Cardiac muscle cell (in vitro differentiated cells and primary cell): ENCODE results near the gene IL1B. TPM values are rescaled to one million over a fixed set of nuclear protein-coding genes. Genes with fewer than 3 reads are reported as not detected.
"Not testable (repeated sequence)": the region's sequence is repeated elsewhere in the genome, so short reads cannot be mapped to it uniquely, and the experiment has no call there.

Source experiments
- DNase-seq, 2 donors: peaks; one replicate each; pipeline versions ENCODE4 v3.0.0 to v3.0.0-alpha.2; 2010 to 2017; ENCODE audit warnings: low read depth in 1 of 2, low spot score in 1 of 2
- H3K27ac ChIP-seq: fragments of 200-600 bp; sonication (generic); 2 replicates; pipeline ENCODE4 v1.5.1; 2016
- H3K27me3 ChIP-seq: fragments of 200-600 bp; sonication (generic); 2 replicates; pipeline ENCODE4 v1.6.0; 2016; ENCODE audit warnings: control low read depth
- H3K36me3 ChIP-seq: fragments of 200-600 bp; sonication (generic); 2 replicates; pipeline ENCODE4 v1.5.1; 2016; ENCODE audit warnings: control low read depth
- H3K4me1 ChIP-seq: fragments of 200-600 bp; sonication (generic); 2 replicates; pipeline ENCODE4 v1.8.1; 2017; ENCODE audit warnings: low read depth, mild to moderate bottlenecking, mixed run types
- H3K4me3 ChIP-seq: fragments of 200-600 bp; sonication (generic); 2 replicates; pipeline ENCODE4 v1.5.1; 2016; ENCODE audit warnings: mild to moderate bottlenecking
- H3K9me3 ChIP-seq: fragments of 200-600 bp; sonication (generic); 2 replicates; pipeline ENCODE4 v1.5.1; 2017; ENCODE audit warnings: low read depth, mild to moderate bottlenecking, control low read depth
- polyA plus RNA-seq: library from polyadenylated mRNA; unstranded; fragments of >200 nt; fragmentation: Nextera tagmentation; extraction: Ambion mirVana; gene quantifications from 2 replicates; pipeline ENCODE4 v1.2.1, GENCODE V29; 2016
- total RNA-seq: library from RNA; depleted of rRNA; stranded (reverse); fragments of >200 nt; gene quantifications from 2 replicates; pipeline ENCODE4 v1.2.3, GENCODE V29; 2016
- TF ChIP-seq, protein P1 (sequence below): IDR thresholded peaks from 2 replicates; pipeline ENCODE4 v1.5.1; 2012; ENCODE audit warnings: low read depth, mild to moderate bottlenecking, low read length

The IL1B gene
- total and polyA plus RNA-seq, 2 experiments from 2014 or later = not detected

DNA sequence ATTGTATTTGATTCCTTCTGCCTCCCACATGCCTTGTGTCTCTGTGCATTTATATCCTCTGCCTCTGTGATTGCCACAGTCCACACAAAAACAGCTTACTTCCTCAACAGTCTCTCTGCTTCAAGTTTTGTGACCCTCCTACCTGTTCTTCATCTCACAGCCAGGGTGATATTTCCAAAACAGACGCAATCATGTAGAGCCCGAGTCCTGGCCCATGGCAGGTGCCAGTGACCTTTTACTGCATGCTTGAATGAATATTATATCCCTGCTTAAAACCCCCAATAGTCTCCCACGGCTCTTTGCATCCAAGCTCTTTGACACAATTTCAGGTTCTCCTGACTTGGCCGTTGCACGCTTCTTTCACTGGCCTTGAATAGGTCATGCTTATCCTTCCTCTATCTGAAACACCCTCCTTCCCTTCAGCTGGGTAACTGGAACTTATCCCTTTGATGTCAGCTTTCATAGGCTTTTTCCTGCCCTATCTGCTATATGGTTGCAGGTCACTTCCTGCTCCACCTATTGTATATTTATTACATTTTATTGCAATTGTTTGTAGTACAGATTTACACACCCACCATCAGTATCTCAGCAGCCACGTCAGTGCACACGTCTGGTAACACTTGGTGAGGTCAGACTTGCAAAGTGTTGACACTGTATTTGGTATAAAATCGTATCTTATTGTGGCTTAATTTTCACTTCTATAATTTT is 29.7 kb upstream of the IL1B start:
- DNase-seq = no peak
- no peak overlapping the region for H3K27ac ChIP-seq
- TF ChIP-seq, protein P1, sequence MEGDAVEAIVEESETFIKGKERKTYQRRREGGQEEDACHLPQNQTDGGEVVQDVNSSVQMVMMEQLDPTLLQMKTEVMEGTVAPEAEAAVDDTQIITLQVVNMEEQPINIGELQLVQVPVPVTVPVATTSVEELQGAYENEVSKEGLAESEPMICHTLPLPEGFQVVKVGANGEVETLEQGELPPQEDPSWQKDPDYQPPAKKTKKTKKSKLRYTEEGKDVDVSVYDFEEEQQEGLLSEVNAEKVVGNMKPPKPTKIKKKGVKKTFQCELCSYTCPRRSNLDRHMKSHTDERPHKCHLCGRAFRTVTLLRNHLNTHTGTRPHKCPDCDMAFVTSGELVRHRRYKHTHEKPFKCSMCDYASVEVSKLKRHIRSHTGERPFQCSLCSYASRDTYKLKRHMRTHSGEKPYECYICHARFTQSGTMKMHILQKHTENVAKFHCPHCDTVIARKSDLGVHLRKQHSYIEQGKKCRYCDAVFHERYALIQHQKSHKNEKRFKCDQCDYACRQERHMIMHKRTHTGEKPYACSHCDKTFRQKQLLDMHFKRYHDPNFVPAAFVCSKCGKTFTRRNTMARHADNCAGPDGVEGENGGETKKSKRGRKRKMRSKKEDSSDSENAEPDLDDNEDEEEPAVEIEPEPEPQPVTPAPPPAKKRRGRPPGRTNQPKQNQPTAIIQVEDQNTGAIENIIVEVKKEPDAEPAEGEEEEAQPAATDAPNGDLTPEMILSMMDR = no peak
- H3K4me1 ChIP-seq = no peaks in the 10 kb centered on the region
- H3K27me3 ChIP-seq = no peaks in the 10 kb centered on the region
- no peak overlapping the region for H3K4me3 ChIP-seq
- H3K36me3 ChIP-seq = no peaks in the 10 kb centered on the region
- H3K9me3 ChIP-seq = no peaks in the 10 kb centered on the region

DNA sequence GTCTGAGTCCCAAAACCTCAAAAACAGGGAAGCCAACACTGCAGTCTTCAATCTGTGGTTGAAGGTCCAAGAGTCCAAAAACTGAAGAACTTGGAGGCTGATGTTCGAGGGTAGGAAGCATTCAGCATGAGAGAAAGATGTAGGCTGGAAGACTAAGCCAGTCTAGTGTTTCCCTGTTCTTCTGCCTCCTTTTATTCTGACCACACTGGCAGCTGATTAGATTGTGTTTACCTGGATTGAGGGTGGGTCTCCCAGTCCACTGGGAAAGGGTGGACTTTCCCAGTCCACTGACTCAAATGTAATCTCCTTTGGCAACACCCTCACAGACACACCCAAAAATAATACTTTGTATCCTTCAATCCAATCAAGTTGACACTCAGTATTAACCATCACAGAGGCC is 27.5 kb upstream of the IL1B start:
- Histone ChIP-seq H3K9me3 (no peaks in the 10 kb centered on the region), H3K4me1 (no peaks in the 10 kb centered on the region), H3K36me3 (no peaks in the 10 kb centered on the region), H3K27me3 (no peaks in the 10 kb centered on the region), H3K4me3 (no peak overlapping the region), H3K27ac (no peak overlapping the region)
- TF ChIP-seq, protein P1 = no peak
- no peak for DNase-seq

DNA sequence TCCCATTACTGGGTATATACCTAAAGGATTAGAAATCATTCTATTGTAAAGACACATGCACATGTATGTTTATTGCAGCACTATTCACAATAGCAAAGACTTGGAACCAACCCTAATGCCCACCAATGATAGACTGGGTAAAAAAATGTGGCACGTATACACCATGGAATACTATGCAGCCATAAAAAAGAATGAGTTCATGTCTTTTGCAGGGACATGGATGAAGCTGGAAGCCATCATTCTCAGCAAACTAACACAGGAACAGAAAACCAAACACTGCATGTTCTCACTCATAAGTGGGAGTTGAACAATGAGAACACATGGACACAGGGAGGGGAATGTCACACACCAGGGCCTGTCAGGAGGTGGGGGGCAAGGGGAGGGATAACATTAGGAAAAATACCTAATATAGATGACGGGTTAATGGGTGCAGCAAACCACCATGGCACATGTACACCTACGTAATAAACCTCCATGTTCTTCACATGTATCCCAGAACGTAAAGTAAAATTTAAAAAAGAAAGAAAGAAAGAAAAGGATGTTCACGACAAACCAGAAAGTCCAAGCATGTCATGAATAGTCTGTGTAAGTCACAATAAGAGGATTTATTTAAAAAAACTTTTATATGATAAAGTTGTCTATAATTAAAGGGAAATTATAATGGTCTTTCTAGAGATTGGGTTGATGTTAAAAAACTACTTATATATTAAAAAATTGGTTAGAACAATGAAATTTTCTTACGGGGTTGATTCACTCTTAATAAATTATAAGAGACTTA is 23.0 kb upstream of the IL1B start:
- not testable (repeated sequence) for H3K4me3 ChIP-seq, H3K36me3 ChIP-seq, DNase-seq, H3K27me3 ChIP-seq, H3K9me3 ChIP-seq, H3K4me1 ChIP-seq, H3K27ac ChIP-seq

DNA sequence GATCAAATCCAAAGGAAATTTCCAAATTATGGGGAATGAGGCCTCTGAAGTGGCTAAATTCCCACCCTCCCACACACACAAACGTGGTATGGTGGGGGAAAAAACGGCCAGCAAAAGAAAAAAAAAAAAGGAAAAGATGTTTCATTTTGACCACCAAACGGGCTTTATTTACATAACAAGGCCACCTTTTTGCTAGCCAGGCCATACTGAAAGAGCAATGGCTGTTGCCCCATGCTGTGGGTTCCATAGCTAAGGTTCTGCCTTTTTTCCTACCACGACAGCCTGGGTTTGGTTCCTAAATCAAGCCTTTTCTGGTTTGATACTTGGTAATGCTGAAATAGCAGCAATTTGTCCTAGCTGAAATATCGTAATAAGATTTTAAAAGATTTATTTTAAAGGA is 14.0 kb upstream of the IL1B start:
- no peaks in the 10 kb centered on the region for H3K27me3 ChIP-seq
- TF ChIP-seq, protein P1 = no peak
- H3K9me3 ChIP-seq = no peaks in the 10 kb centered on the region
- no peak overlapping the region for H3K4me3 ChIP-seq
- no peaks in the 10 kb centered on the region for H3K36me3 ChIP-seq
- H3K4me1 ChIP-seq = no peaks in the 10 kb centered on the region
- no peak for DNase-seq
- no peak overlapping the region for H3K27ac ChIP-seq

DNA sequence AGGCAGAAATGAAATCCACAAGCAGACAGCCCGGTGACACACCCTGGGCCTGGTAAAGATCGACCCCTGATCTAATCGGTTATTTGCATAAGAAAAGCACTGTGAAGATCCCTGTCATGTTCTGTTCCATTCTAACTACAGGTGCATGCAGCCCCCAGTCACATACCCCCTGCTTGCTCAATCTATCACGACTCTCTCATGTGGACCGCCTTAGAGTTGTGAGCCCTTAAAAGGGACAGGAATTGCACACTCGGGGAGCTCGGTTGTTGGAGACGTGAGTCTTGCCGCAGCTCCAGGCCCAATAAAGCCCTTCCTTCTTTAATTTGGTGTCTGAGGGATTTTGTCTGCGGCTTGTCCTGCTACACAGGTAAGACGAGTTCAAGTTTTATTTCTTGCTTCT is 13.4 kb upstream of the IL1B start:
- no peak overlapping the region for H3K4me3 ChIP-seq
- H3K27me3 ChIP-seq = no peaks in the 10 kb centered on the region
- TF ChIP-seq, protein P1 = no peak

DNA sequence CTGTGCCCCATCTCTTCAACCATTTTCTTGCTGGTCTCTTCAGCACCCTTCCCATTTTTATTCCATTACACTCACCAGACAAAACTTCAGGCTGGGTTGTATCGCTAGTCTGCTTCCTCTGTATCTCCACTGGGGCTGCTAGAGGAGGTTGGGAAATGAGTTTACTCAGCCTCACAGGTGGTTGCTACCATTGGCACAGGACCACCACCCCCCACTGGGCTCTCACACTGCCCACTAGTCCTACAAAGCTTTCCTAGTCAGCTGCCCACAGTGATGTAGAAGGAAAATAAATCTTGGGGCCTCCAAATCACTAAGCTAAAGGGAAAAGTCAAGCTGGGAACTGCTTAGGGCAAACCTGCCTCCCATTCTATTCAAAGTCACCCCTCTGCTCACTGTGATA is 12.3 kb upstream of the IL1B start:
- TF ChIP-seq, protein P1 = no peak
- H3K9me3 ChIP-seq = no peaks in the 10 kb centered on the region
- no peaks in the 10 kb centered on the region for H3K27me3 ChIP-seq
- H3K36me3 ChIP-seq = no peaks in the 10 kb centered on the region
- H3K4me1 ChIP-seq = no peaks in the 10 kb centered on the region
- no peak overlapping the region for H3K4me3 ChIP-seq
- no peak for DNase-seq
- no peak overlapping the region for H3K27ac ChIP-seq

More for the DNA sequence above, 13.4 kb upstream of the IL1B start:
- H3K27ac ChIP-seq = no peak overlapping the region
- H3K36me3 ChIP-seq = no peaks in the 10 kb centered on the region
- no peaks in the 10 kb centered on the region for H3K4me1 ChIP-seq
- no peak for DNase-seq
- H3K9me3 ChIP-seq = no peaks in the 10 kb centered on the region
